HG02870 (cell line): ENCODE results near the gene CBX2.
"Not testable (repeated sequence)": the region's sequence is repeated elsewhere in the genome, so short reads cannot be mapped to it uniquely, and the experiment has no call there.

Experiments
- ATAC-seq: cut with Tn5 transposase; IDR thresholded peaks from one replicate; pipeline ENCODE4 v1.9.1; 2021; ENCODE audit warnings: mild to moderate bottlenecking, moderate library complexity; ENCODE audit not compliant: unreplicated experiment

The CBX2 gene

DNA sequence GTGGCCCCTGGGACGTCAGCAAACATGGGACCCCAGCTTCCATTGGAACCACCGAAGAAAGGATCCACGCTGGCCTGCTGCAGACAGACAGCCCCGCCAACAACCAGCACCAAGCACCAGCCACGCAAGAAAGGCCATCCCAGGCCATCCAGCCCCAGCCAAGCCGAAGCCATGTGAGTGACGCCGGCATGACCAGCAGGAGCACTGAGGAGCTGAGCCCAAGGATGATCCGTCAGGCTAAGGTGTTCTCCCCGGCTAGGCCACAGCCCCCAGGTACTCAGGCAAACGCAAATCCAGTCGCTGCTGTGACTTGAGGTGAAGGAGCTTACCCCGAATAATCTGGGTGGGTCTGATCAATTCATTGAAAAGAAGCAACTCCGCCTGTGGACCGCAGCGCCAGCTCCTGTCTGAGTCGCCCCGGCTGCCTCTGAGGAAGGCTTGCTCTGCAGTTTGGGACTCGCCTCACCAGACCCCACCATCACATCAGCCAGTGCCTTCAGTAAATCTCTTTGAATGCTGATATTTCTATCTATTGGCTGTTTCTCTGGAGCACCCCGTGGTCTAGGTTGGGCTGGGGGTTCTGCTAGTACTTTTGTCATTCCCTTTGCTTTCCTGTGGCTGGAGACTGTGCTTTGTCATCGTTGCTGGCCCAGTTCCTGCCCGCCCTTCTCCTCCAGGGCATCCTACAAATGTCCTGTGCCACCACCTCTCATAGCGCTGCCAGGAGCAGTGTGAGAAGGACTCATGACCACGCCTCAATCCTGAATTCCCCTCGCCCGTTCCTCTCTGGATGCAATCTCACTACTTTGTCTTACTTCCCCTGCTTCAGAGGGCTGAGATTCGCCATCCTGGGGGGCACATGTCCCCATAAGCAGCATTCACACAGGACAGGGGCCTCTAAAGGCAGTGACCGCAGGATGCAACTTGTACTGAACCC lies 8.1 kb upstream of the CBX2 start:
- no peak for ATAC-seq

GRCh38 chr17:79771276-79771675 lies 6.7 kb upstream of the CBX2 start:
- ATAC-seq: no peak

DNA sequence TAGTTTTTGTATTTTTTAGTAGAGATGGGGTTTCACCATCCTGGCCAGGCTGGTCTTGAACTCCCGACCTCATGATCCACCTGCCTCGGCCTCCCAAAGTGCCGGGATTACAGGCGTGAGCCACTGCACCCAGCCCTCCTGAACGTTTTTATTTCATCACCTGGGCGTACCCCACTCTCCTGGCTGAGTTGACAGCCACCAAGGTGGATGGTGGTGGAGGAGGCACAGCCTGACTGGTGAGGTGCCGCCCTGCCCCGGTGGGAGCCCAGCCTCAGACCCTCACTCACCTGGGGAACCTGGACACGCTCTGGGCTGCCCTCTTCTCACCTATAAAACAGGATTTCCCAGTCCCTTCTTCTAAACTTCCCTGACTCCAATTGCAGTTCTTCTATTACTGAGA lies 5.2 kb upstream of the CBX2 start:
- not testable (repeated sequence) for ATAC-seq

- ATAC-seq: no peak
Measured at GRCh38 chr17:79774561-79774975, 3.4 kb upstream of the CBX2 start.

GRCh38 chr17:79775632-79776031 lies 2.3 kb upstream of the CBX2 start:
- ATAC-seq: no peak

DNA sequence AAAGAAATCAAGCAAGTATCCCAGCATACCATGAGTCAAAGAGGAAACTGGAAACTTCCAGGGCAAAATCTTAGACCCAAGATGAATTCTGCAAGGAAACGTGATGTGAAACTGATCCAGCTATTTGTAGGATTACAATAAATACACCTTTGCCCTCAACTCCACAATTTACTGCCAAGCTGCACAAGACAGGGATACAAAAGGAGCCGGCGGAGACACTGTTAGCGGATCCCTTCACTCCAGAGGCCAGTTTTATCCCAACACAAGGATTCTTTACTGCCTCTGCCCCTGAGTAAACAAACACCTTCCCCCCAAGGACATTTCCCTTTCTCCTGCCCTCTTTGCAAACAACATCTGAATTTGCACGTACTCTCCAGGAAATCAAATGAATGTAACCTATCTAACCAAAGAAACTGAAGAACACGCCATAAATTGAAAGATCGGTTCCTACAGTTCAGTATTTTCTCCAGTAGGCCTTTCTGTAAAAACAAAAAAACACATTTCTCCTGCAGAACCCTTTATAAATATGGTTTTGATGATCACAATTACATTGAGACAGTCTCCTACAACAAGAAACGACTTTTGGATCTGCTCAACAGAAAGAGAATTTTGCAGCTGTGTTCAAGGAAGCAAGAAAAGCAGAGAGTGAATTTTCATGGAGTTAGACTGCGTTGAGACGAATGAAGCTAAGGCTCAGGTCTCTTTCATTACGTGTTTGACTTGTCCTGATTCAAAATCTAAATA lies 1.4 kb upstream of the CBX2 start:
- ATAC-seq: no peak

GRCh38 chr17:79777120-79777893 lies 641 bp upstream of the CBX2 start:
- peak; percentile 24 for ATAC-seq

GRCh38 chr17:79778504-79779083 lies 646 bp downstream of the CBX2 start:
- ATAC-seq: no peak

DNA sequence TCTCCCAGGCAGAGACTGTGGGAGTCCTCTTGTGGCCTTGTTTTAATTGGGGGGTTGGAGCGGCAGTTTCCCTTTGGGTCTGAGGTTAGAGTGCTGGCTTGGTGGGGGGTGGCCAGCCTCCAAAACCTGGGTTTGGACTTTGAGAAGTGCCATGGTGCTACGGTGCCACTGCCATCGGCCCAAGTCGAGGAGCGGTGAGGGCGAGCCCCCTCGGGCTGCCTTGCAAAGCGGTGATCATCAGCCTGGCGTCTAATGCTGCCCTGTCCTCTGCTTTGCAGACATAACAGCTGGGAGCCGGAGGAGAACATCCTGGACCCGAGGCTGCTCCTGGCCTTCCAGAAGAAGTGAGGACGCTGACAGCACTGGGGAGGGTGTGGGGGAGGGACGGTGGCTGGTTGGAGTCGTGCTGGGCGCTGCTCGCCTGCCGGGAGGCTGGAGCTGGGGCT lies 1.2 kb downstream of the CBX2 start:
- no peak for ATAC-seq

GRCh38 chr17:79779661-79780365 lies 1.9 kb downstream of the CBX2 start:
- no peak for ATAC-seq

GRCh38 chr17:79781012-79781650 lies 3.2 kb downstream of the CBX2 start:
- ATAC-seq: no peak

- ATAC-seq: no peak
Measured at GRCh38 chr17:79781736-79782575, 4.0 kb downstream of the CBX2 start.

- ATAC-seq: no peak
Measured at GRCh38 chr17:79783891-79784290, 5.9 kb downstream of the CBX2 start.

DNA sequence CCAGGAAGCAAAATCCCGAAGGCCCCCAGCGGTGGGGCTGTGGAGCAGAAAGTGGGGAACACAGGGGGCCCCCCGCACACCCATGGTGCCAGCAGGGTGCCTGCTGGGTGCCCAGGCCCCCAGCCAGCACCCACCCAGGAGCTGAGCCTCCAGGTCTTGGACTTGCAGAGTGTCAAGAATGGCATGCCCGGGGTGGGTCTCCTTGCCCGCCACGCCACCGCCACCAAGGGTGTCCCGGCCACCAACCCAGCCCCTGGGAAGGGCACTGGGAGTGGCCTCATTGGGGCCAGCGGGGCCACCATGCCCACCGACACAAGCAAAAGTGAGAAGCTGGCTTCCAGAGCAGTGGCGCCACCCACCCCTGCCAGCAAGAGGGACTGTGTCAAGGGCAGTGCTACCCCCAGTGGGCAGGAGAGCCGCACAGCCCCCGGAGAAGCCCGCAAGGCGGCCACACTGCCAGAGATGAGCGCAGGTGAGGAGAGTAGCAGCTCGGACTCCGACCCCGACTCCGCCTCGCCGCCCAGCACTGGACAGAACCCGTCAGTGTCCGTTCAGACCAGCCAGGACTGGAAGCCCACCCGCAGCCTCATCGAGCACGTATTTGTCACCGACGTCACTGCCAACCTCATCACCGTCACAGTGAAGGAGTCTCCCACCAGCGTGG lies 6.5 kb downstream of the CBX2 start:
- no peak for ATAC-seq

DNA sequence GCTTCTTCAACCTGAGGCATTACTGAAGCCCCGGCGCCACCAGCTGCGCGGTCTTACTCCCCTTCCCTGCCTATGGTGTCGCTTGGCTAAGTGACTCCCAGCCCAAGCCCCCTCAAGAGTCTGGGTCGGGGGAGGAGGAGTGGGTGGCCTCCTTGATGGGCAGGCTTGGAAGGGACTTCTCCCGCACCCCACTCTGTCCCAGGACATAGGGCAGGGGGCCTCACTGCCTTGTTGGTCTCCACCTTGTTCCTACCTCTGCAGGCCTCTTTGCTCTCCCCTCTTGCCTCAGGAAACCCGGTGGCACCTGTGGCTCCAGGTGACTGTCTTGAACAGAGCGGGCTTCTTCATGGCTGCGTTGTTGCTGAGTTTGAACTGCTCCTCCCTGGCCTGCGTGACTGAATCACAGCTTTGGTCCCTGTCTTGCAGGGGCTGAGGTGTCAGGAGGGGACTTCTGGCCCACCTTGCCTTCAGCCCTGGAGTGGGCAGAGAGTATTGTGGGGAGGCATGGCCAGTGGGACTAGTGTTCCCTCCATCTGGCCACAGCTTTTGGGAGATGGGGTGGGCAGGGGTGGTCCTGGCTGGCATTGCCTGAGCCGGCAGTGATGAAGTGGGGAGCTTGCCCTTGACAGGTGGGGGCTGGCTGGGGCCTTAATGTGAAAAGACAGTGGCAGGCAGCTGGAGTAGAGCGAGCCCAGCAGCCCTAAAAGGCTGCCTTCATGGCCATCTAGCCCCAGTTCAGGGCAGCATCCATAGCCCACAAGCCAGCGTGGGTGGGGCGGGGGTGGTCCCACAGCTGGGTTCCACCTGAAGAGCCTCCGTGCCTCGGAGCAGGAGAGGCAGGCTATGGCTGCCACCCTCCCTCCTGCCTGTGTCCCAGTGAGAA lies 7.3 kb downstream of the CBX2 start:
- ATAC-seq: no peak

GRCh38 chr17:79785900-79786810 lies 8.2 kb downstream of the CBX2 start:
- ATAC-seq: no peak
